HG03565 (cell line): ENCODE data around the gene COL1A2.

Experiments
- ATAC-seq: cut with Tn5 transposase; IDR thresholded peaks from one replicate; pipeline ENCODE4 v1.9.1; 2021; ENCODE audit warnings: mild to moderate bottlenecking, moderate library complexity; ENCODE audit not compliant: unreplicated experiment

Gene COL1A2

GRCh38 chr7:94394437-94395140 is at the start of gene COL1A2:
Gene COL1A2, plus strand, starts transcription at chr7:94394895. Its CDS starts 137 bp downstream, at chr7:94395032.
- ATAC-seq: no peak

GRCh38 chr7:94345907-94346306 is 48.8 kb upstream of the COL1A2 start:
- ATAC-seq: no peak

GRCh38 chr7:94348142-94348541 is 46.6 kb upstream of the COL1A2 start:
- ATAC-seq: no peak

GRCh38 chr7:94350734-94351133 is 44.0 kb upstream of the COL1A2 start:
- no peak for ATAC-seq

- ATAC-seq: no peak
Observed at GRCh38 chr7:94351703-94352102, 43.0 kb upstream of the COL1A2 start.

GRCh38 chr7:94352887-94353286 is 41.8 kb upstream of the COL1A2 start:
- no peak for ATAC-seq

- ATAC-seq: no peak
Observed at GRCh38 chr7:94354953-94355352, 39.7 kb upstream of the COL1A2 start.

GRCh38 chr7:94355454-94355853 is 39.2 kb upstream of the COL1A2 start:
- ATAC-seq: no peak

- no peak for ATAC-seq
Observed at GRCh38 chr7:94357076-94357475, 37.6 kb upstream of the COL1A2 start.

- no peak for ATAC-seq
Observed at GRCh38 chr7:94360926-94361325, 33.8 kb upstream of the COL1A2 start.

- no peak for ATAC-seq
Observed at GRCh38 chr7:94362276-94362675, 32.4 kb upstream of the COL1A2 start.

- ATAC-seq: no peak
Observed at GRCh38 chr7:94364816-94365215, 29.9 kb upstream of the COL1A2 start.

- ATAC-seq: no peak
Observed at GRCh38 chr7:94366163-94366562, 28.5 kb upstream of the COL1A2 start.

GRCh38 chr7:94366832-94367231 is 27.9 kb upstream of the COL1A2 start:
- ATAC-seq: no peak

GRCh38 chr7:94367949-94368348 is 26.7 kb upstream of the COL1A2 start:
- ATAC-seq: no peak

GRCh38 chr7:94368371-94368791 is 26.3 kb upstream of the COL1A2 start:
- ATAC-seq: no peak

- ATAC-seq: no peak
Observed at GRCh38 chr7:94374231-94374630, 20.5 kb upstream of the COL1A2 start.

GRCh38 chr7:94374721-94375566 is 19.8 kb upstream of the COL1A2 start:
- no peak for ATAC-seq

GRCh38 chr7:94375691-94376090 is 19.0 kb upstream of the COL1A2 start:
- no peak for ATAC-seq

- ATAC-seq: no peak
Observed at GRCh38 chr7:94376281-94376680, 18.4 kb upstream of the COL1A2 start.

- ATAC-seq: no peak
Observed at GRCh38 chr7:94378356-94378755, 16.3 kb upstream of the COL1A2 start.

GRCh38 chr7:94380264-94380663 is 14.4 kb upstream of the COL1A2 start:
- ATAC-seq: no peak
